Right atrium auricular region (tissue), 2 donors: Measurements from ENCODE around the gene MCF2L. TPM values are rescaled to one million over a fixed set of nuclear protein-coding genes. Genes with fewer than 3 reads are reported as not detected.
A peak's percentile ranks its signal among the peaks of the same experiment; 100 is the strongest.
"Not testable (repeated sequence)": the region's sequence is repeated elsewhere in the genome, so short reads cannot be mapped to it uniquely, and the experiment has no call there.

Experiments
- DNase-seq: peaks from one replicate; pipeline ENCODE4 v3.0.0-alpha.2; 2019; ENCODE audit warnings: low spot score
- H3K27ac ChIP-seq, 2 donors: fragments of 200-600 bp; sonication (generic); 1 replicate in 1 of 2; 2 replicates in 1 of 2; pipeline ENCODE4 v1.5.1; 2016 to 2019
- H3K27me3 ChIP-seq, 2 donors: fragments of 200-600 bp; sonication (generic); one replicate each; pipeline versions ENCODE4 v1.5.1 to v1.6.0; 2017 to 2019
- H3K36me3 ChIP-seq: fragments of 200-600 bp; sonication (generic); one replicate; pipeline ENCODE4 v1.5.1; 2016
- H3K4me1 ChIP-seq, 2 donors: fragments of 200-600 bp; sonication (generic); one replicate each; pipeline versions ENCODE4 v1.5.1 to v1.6.0; 2017 to 2019
- H3K4me3 ChIP-seq, 2 donors: fragments of 200-600 bp; sonication (generic); 1 replicate in 1 of 2; 2 replicates in 1 of 2; pipeline ENCODE4 v1.5.1; 2017 to 2019; ENCODE audit warnings: mild to moderate bottlenecking in 1 of 2, moderate library complexity in 1 of 2
- H3K9me3 ChIP-seq, 2 donors: fragments of 200-600 bp; sonication (generic); one replicate each; pipeline ENCODE4 v1.5.1; 2019
- total RNA-seq, 2 donors: library from RNA; depleted of rRNA; stranded (reverse); fragments of >200 nt; gene quantifications; one replicate each; pipeline ENCODE4 v1.1.0, GENCODE V29; 2016
- TF ChIP-seq, protein P1 (sequence below), 2 donors: fragments of 200-600 bp; sonication (generic); IDR thresholded peaks; one replicate each; pipeline ENCODE4 v1.5.1; 2019; ENCODE audit warnings: antibody characterized with exemption in 2 of 2

The MCF2L gene
- total RNA-seq, 2 donors from 2014 or later: 17.1 to 21.6 TPM

DNA sequence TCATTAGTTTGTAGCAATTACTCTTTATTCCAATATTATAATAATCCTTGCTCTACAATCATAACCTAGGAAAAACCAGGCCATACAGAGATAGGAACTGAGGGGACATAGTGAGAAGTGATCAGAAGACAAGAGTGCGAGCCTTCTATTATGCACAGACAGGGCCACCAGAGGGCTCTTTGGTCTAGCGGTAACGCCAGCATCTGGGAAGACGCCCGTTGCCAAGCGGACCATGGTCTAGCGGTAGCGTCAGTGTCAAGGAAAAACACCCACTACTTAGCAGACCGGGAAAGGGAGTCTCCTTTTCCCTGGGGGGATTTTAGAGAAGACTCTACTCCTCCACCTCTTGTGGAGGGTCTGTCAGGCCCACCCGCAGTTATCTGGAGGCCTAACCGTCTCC is 27.2 kb upstream of the MCF2L start:
- not testable (repeated sequence) for H3K4me3 ChIP-seq, DNase-seq, H3K36me3 ChIP-seq, H3K27me3 ChIP-seq, H3K9me3 ChIP-seq, H3K27ac ChIP-seq
- TF ChIP-seq, protein P1, sequence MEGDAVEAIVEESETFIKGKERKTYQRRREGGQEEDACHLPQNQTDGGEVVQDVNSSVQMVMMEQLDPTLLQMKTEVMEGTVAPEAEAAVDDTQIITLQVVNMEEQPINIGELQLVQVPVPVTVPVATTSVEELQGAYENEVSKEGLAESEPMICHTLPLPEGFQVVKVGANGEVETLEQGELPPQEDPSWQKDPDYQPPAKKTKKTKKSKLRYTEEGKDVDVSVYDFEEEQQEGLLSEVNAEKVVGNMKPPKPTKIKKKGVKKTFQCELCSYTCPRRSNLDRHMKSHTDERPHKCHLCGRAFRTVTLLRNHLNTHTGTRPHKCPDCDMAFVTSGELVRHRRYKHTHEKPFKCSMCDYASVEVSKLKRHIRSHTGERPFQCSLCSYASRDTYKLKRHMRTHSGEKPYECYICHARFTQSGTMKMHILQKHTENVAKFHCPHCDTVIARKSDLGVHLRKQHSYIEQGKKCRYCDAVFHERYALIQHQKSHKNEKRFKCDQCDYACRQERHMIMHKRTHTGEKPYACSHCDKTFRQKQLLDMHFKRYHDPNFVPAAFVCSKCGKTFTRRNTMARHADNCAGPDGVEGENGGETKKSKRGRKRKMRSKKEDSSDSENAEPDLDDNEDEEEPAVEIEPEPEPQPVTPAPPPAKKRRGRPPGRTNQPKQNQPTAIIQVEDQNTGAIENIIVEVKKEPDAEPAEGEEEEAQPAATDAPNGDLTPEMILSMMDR (IDR thresholded peaks at IDR 0.05): peak in 1 of 2 donors; percentile 31
- H3K4me1 ChIP-seq: peaks cover 0 to 17% of the 10 kb centered on the region in 2 donors

DNA sequence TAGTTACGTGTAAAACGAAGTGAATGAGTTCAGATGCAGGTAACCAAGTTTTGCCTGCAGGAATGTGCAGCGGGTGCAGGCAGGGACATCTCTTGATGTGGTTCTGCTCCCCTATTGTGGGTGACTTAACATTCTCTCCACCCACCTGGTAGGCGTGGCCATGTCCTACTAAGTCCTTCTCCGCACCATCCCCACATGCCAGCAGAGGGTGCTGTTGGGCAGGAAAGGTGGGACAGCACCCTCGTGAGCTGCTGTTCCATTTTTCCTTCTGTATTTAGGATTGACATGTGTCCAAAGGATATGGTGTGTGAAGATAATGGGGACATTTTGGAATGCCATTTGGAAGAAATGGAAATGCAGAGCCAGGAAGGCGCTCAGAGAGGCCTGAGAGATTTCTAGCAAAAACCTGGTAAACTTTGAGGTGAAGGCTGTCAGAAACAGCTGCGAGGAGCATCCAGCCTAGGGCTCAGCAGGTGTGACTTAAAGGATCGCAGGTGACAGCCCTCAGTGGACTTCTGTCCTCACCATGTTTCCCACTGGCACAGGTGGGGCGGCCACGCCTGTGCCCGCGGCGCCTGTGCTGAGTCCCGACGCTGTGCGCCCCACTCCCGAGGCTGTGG is 26.2 kb upstream of the MCF2L start:
- Histone ChIP-seq H3K4me1 (peaks cover 0 to 17% of the 10 kb centered on the region in 2 donors), H3K27ac (peak overlapping the region; percentile 23 to 61), H3K36me3 (no peaks in the 10 kb centered on the region), H3K27me3 (no peaks in the 10 kb centered on the region), H3K4me3 (peak overlapping the region; percentile 38 to 57), H3K9me3 (no peaks in the 10 kb centered on the region)
- DNase-seq: peak; percentile 94
- TF ChIP-seq, protein P1 (IDR thresholded peaks at IDR 0.05): peak; percentile 74 to 93

DNA sequence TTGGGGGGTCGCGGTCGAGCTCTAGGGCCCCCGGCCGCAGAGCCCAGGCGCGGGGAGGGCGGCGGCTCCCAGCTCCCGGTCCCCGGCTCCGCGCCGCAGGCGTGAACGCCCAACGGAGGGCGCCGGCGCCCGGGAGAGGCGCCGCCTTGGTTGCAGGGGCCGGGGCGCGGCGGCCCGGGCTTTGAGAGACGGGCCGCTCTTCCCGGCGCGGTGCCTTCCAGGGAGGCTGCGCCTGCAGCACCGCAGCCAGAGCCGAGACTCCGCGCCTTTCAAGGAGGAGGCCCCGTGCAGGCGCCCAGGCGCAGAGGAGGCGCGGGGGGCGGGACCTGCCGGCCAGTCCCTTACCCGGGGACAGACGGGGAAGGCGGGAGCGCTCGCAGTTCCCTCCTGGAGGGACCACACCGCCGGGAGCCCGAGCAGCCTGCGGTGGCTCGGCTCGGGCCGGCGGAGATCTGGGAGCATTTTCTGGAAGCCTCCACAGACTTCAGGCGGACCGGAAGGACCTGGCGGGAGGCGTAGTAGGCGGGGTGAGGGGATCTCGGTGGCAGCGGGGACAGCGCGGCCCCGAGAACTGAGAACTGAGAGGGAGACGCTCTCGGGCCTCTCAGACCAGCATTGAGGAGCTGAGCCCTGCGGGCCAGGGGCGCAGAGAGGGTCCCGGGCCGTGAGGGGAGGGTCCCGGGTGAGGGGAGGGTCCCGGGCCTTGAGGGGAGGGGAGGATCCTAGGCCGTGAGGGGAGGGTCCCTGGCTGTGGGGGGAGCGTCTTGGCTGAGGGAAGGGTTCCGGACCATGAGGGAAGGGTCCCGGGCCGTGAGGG is 25.5 kb upstream of the MCF2L start:
- Histone ChIP-seq H3K9me3 (no peaks in the 10 kb centered on the region), H3K4me1 (peaks cover 0 to 17% of the 10 kb centered on the region in 2 donors), H3K27ac (peak overlapping the region; percentile 23 to 61), H3K4me3 (peak overlapping the region; percentile 38 to 57), H3K27me3 (no peaks in the 10 kb centered on the region), H3K36me3 (no peaks in the 10 kb centered on the region)
- DNase-seq: no peak
- TF ChIP-seq, protein P1 (IDR thresholded peaks at IDR 0.05): no peak

DNA sequence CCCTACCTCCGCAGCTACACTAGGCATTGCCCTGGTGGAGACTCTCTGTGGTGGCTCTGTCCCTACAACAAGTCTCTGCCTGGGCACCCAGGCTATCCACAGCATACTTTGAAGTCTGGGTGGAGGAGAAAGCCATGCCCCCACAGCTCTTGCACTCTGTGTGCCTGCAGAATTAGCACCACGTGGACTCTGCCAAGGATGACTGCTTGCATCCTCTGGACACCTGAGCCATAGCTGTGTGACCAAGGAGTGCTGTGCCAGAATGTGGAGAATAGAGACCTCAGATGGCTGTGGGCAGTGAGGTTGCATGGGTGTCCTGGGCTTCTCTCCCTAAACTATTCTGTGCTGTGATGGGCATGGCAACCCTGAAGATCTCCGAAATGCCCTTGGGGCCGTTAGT is 21.2 kb upstream of the MCF2L start:
- H3K27ac ChIP-seq: no peak overlapping the region
- TF ChIP-seq, protein P1 (IDR thresholded peaks at IDR 0.05): no peak
- no peaks in the 10 kb centered on the region for H3K27me3 ChIP-seq
- no peaks in the 10 kb centered on the region for H3K36me3 ChIP-seq
- H3K4me3 ChIP-seq: no peak overlapping the region
- peaks cover 0 to 13% of the 10 kb centered on the region in 2 donors for H3K4me1 ChIP-seq
- H3K9me3 ChIP-seq: no peaks in the 10 kb centered on the region
- DNase-seq: no peak

DNA sequence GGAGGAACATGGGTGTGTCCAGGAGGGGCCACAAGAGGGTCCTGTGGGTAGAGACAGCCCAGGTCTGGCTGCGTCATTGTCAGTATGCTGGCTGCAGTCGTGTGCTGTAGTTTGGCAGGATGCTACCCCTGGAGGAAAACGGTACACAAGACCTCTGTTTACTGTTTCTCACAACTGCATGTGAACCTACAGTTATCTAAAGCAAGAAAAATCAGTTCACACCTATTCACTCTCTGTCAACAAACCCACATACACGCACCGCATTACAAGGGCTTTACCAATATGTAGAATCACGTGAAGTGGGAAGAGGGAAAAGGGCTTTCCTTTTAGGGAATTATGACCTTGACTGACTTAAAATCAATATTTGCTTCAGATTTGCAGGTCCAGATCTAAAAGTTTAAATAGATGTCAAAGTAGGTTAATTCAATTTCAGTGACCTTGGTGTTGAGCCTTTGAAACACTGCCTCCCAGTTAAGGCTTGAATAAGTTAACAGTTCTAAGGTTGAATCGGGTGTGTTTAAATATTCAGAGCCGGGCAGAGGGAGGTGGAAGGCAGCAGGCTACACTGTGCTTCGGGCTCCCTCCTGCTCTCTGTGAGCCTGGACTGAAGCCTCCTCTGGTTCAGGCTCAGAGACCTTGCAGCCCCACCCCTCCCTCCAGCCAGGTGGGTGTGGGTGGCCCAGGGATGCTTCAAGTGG is 17.2 kb upstream of the MCF2L start:
- Histone ChIP-seq H3K36me3 (no peaks in the 10 kb centered on the region), H3K27me3 (no peaks in the 10 kb centered on the region), H3K4me1 (no peaks in the 10 kb centered on the region), H3K27ac (no peak overlapping the region), H3K4me3 (no peak overlapping the region), H3K9me3 (no peaks in the 10 kb centered on the region)
- TF ChIP-seq, protein P1 (IDR thresholded peaks at IDR 0.05): no peak
- no peak for DNase-seq
